ENCODE measurements around the gene GOSR1.

Gene GOSR1

DNA sequence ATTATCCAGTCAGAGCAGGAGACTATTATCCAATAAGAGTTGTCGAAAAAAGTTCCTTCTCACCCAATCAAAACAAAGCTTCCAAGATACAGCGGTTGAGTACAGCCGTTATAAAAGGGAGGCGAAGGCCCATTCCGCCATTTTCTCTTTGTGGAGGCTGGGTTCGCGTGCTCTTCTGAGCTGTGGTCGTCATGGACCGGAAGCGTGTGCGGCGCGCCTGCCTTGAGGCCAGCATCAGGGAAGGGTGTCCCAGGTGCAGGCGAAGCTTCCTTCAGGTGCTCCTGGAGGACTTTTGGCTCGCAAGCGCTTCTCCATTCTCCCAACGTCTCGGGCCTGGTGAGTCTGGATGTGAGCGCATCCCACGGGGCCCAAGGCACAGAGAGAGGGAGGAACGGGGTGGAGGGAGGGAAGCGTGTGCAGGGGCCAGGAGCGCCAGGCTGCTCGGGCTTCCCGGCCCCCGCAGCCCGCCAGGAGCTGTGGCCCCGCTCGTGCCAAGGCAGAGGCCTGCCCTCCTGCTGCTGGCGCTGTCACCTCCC is 99.2 kb downstream of the GOSR1 start:
- no peak for DNase-seq (ENCODE audit: low read depth)
